H9 (cell line): Measurements from ENCODE around the gene IFT57. TPM values are rescaled to one million over a fixed set of nuclear protein-coding genes. Genes with fewer than 3 reads are reported as not detected.

ENCODE experiments used
- DNase-seq: peaks from one replicate; pipeline ENCODE4 v3.0.0-alpha.2; 2017
- H2AFZ ChIP-seq: one replicate; pipeline ENCODE4 v1.6.1; 2013; ENCODE audit warnings: mild to moderate bottlenecking, low read length, control low read depth, moderate library complexity
- H2AK5ac ChIP-seq: 2 replicates; pipeline ENCODE4 v1.6.1; 2013; ENCODE audit warnings: low read length, control low read depth, mixed read lengths; ENCODE audit not compliant: insufficient read length
- H2BK120ac ChIP-seq: one replicate; pipeline ENCODE4 v1.6.1; 2013; ENCODE audit warnings: low read depth, mild to moderate bottlenecking, low read length, control low read depth, inconsistent platforms; ENCODE audit not compliant: poor library complexity, severe bottlenecking
- H2BK12ac ChIP-seq: 2 replicates; pipeline ENCODE4 v1.6.1; 2013; ENCODE audit warnings: low read length, control low read depth, mixed read lengths, low read depth; ENCODE audit not compliant: insufficient read length
- H2BK15ac ChIP-seq: 2 replicates; pipeline ENCODE4 v1.6.1; 2013; ENCODE audit warnings: low read depth, low read length, control low read depth
- H2BK20ac ChIP-seq: one replicate; pipeline ENCODE4 v1.6.1; 2013; ENCODE audit warnings: low read depth, mild to moderate bottlenecking, low read length, control low read depth, inconsistent platforms; ENCODE audit not compliant: poor library complexity, severe bottlenecking
- H2BK5ac ChIP-seq: 2 replicates; pipeline ENCODE4 v1.6.1; 2013; ENCODE audit warnings: low read length, control low read depth, mixed read lengths; ENCODE audit not compliant: insufficient read length
- H3K14ac ChIP-seq: 2 replicates; pipeline ENCODE4 v1.6.1; 2013; ENCODE audit warnings: low read length, control low read depth; ENCODE audit not compliant: insufficient read depth
- H3K18ac ChIP-seq: 2 replicates; pipeline ENCODE4 v1.6.1; 2013; ENCODE audit warnings: low read depth, mild to moderate bottlenecking, mixed read lengths, low read length, control low read depth; ENCODE audit not compliant: insufficient read length
- H3K23ac ChIP-seq: 2 replicates; pipeline ENCODE4 v1.6.1; 2013; ENCODE audit warnings: low read length, control low read depth, mixed read lengths, low read depth; ENCODE audit not compliant: insufficient read length
- H3K23me2 ChIP-seq: 2 replicates; pipeline ENCODE4 v1.6.1; 2013; ENCODE audit warnings: low read depth, mild to moderate bottlenecking, mixed read lengths, low read length, control low read depth; ENCODE audit not compliant: insufficient read length, poor library complexity, severe bottlenecking
- H3K27ac ChIP-seq: 2 replicates; pipeline ENCODE4 v1.5.1; 2013; ENCODE audit warnings: low read length, control low read depth, mixed read lengths, low read depth; ENCODE audit not compliant: insufficient read length
- H3K27me3 ChIP-seq: 2 replicates; pipeline ENCODE4 v1.6.1; 2013; ENCODE audit warnings: low read length, control low read depth, inconsistent platforms; ENCODE audit not compliant: insufficient read depth
- H3K4ac ChIP-seq: 2 replicates; pipeline ENCODE4 v1.6.1; 2013; ENCODE audit warnings: low read depth, mild to moderate bottlenecking, control low read depth, inconsistent platforms, low read length, moderate library complexity
- H3K4me1 ChIP-seq: 2 replicates; pipeline ENCODE4 v1.6.1; 2013; ENCODE audit warnings: low read length, control low read depth, inconsistent platforms; ENCODE audit not compliant: insufficient read depth
- H3K4me2 ChIP-seq: 2 replicates; pipeline ENCODE4 v1.6.1; 2013; ENCODE audit warnings: low read length, control low read depth, mixed read lengths; ENCODE audit not compliant: insufficient read length, insufficient read depth
- H3K56ac ChIP-seq: 2 replicates; pipeline ENCODE4 v1.6.1; 2013; ENCODE audit warnings: low read depth, mild to moderate bottlenecking, mixed read lengths, low read length, control low read depth; ENCODE audit not compliant: insufficient read length
- H3K79me1 ChIP-seq: 2 replicates; pipeline ENCODE4 v1.6.1; 2013; ENCODE audit warnings: low read depth, mild to moderate bottlenecking, moderate library complexity, low read length, control low read depth, inconsistent platforms; ENCODE audit not compliant: insufficient read depth, poor library complexity, severe bottlenecking
- H3K79me2 ChIP-seq: 2 replicates; pipeline ENCODE4 v1.6.1; 2013; ENCODE audit warnings: low read length, control low read depth, inconsistent platforms; ENCODE audit not compliant: insufficient read depth
- H3K9ac ChIP-seq: 2 replicates; pipeline ENCODE4 v1.6.1; 2013; ENCODE audit warnings: low read length, control low read depth, mixed read lengths; ENCODE audit not compliant: insufficient read length; ENCODE audit errors: extremely low read depth
- H3K9me3 ChIP-seq: one replicate; pipeline ENCODE4 v1.6.1; 2013; ENCODE audit warnings: low read depth, low read length, inconsistent platforms; ENCODE audit not compliant: control insufficient read depth
- H3T11ph ChIP-seq: one replicate; pipeline ENCODE4 v1.6.1; 2013; ENCODE audit warnings: mild to moderate bottlenecking, low read length, control low read depth, inconsistent platforms
- H4K20me1 ChIP-seq: one replicate; pipeline ENCODE4 v1.6.1; 2013; ENCODE audit not compliant: control insufficient read depth, insufficient read length, insufficient read depth
- H4K5ac ChIP-seq: 2 replicates; pipeline ENCODE4 v1.6.1; 2013; ENCODE audit warnings: low read depth, mild to moderate bottlenecking, mixed read lengths, low read length, control low read depth; ENCODE audit not compliant: insufficient read length
- H4K8ac ChIP-seq: replicated peaks from 2 replicates; pipeline ENCODE4 v1.6.1; 2013; ENCODE audit warnings: low read length, control low read depth, mixed read lengths, low read depth; ENCODE audit not compliant: insufficient read length
- H4K91ac ChIP-seq: 2 replicates; pipeline ENCODE4 v1.6.1; 2013; ENCODE audit warnings: low read depth, mild to moderate bottlenecking, moderate library complexity, mixed read lengths, low read length, control low read depth; ENCODE audit not compliant: insufficient read length
- H3K27ac Mint-ChIP-seq, 3 experiments: 2 replicates in 2 of 3; 3 replicates in 1 of 3; pipeline ENCODE4 v1.8.0; 2020 to 2021; ENCODE audit warnings: mixed read lengths in 3 of 3, mild to moderate bottlenecking in 1 of 3, moderate library complexity in 1 of 3
- H3K27me3 Mint-ChIP-seq: 2 replicates; pipeline ENCODE4 v1.8.0; 2021; ENCODE audit warnings: low read depth, mild to moderate bottlenecking, moderate library complexity, mixed read lengths
- H3K36me3 Mint-ChIP-seq, 3 experiments: 2 replicates in 2 of 3; 3 replicates in 1 of 3; pipeline ENCODE4 v1.8.0; 2020 to 2021; ENCODE audit warnings: low read depth in 3 of 3, mixed read lengths in 3 of 3; ENCODE audit not compliant: insufficient read depth in 1 of 3
- H3K4me1 Mint-ChIP-seq, 2 experiments: 2 replicates each; pipeline ENCODE4 v1.8.0; 2020; ENCODE audit warnings: mixed read lengths in 2 of 2
- H3K4me3 Mint-ChIP-seq, 2 experiments: 2 replicates in 1 of 2; 3 replicates in 1 of 2; pipeline ENCODE4 v1.8.0; 2020 to 2021; ENCODE audit warnings: mild to moderate bottlenecking in 2 of 2, mixed read lengths in 2 of 2, moderate library complexity in 1 of 2
- H3K9me3 Mint-ChIP-seq, 2 experiments: 2 replicates in 1 of 2; 3 replicates in 1 of 2; pipeline ENCODE4 v1.8.0; 2020; ENCODE audit warnings: mild to moderate bottlenecking in 2 of 2, mixed read lengths in 2 of 2, moderate library complexity in 1 of 2
- CTCF ChIP-seq: fragments of 200-600 bp; sonication (generic); conservative IDR thresholded peaks from 3 replicates; pipeline ENCODE4 v1.8.0; 2021; ENCODE audit warnings: antibody characterized with exemption, mild to moderate bottlenecking
- WGBS: extraction: QIAGEN DNeasy Blood & Tissue Kit; methylation state at CpG from one replicate; pipeline ENCODE4 v1.1.7; 2013; ENCODE audit warnings: missing lambda C conversion rate, low lambda C conversion rate, mixed read lengths; ENCODE audit not compliant: insufficient read length; ENCODE audit errors: extremely low coverage; 5-methylcytosine and 5-hydroxymethylcytosine counted together
- total RNA-seq: library from RNA; stranded (reverse); gene quantifications from 2 replicates; pipeline ENCODE4 v1.2.1, GENCODE V29; 2021

The IFT57 gene
- total RNA-seq, 1 experiment from 2014 or later: 21.4 TPM

- no peak for TF ChIP-seq CTCF
- Mint-ChIP-seq H3K9me3 (no peaks in the 10 kb centered on the region), H3K27me3 (no peaks in the 10 kb centered on the region), H3K4me3 (no peak overlapping the region), H3K27ac (no peak overlapping the region), H3K4me1 (no peaks in the 10 kb centered on the region), H3K36me3 (peaks cover 0 to 2% (median 0%) of the 10 kb centered on the region in 3 experiments; a peak in 2 of 7 replicates)
- Histone ChIP-seq H3K27ac (no peak overlapping the region), H3K23me2 (no peaks in the 10 kb centered on the region), H3K4me1 (no peaks in the 10 kb centered on the region), H3K56ac (no peak overlapping the region), H4K91ac (no peak overlapping the region), H3T11ph (no peak overlapping the region), H3K27me3 (no peaks in the 10 kb centered on the region), H2BK120ac (no peak overlapping the region), H3K9me3 (no peaks in the 10 kb centered on the region), H3K4ac (no peak overlapping the region), H4K8ac (no peak overlapping the region), H3K14ac (no peak overlapping the region), H2AFZ (no peak overlapping the region), H2BK5ac (no peak overlapping the region), H2BK12ac (no peak overlapping the region), H2AK5ac (no peak overlapping the region), H3K79me1 (no peaks in the 10 kb centered on the region), H4K20me1 (no peaks in the 10 kb centered on the region), H4K5ac (no peak overlapping the region), H3K18ac (no peak overlapping the region), H3K23ac (no peak overlapping the region), H3K4me2 (no peak overlapping the region), H3K79me2 (no peaks in the 10 kb centered on the region), H2BK15ac (no peak overlapping the region), H2BK20ac (no peak overlapping the region), H3K9ac (no peak overlapping the region)
- no peak for DNase-seq
- no CpG with 5 or more reads among the region's 1 CpG for WGBS
Measured at GRCh38 chr3:108208831-108209230, 13.4 kb downstream of the IFT57 start.
